ENCODE results near the gene RAD50.

GRCh38 chr5:132690156-132690555, 133.4 kb downstream of the RAD50 start:
- TF ChIP-seq CTCF (optimal IDR thresholded peaks at IDR 0.05 in 1 of 3, IDR thresholded peaks at IDR 0.05 in 1 of 3, conservative IDR thresholded peaks at IDR 0.05 in 1 of 3; ENCODE audit: extremely low read depth in 1 of 3, insufficient read depth in 2 of 3, low read length in 3 of 3) (no peak), EZH2 (IDR thresholded peaks at IDR 0.05; ENCODE audit: low read length) (no peak)

All from keratinocyte (primary cell).